OCI-LY1 (cell line): Measurements from ENCODE around the gene WWOX.

Source experiments
- H2AFZ ChIP-seq: fragments of 200-600 bp; sonication (generic), shearing (Covaris generic); 2 replicates; pipeline ENCODE4 v1.6.0; 2014; ENCODE audit warnings: antibody characterized with exemption, mild to moderate bottlenecking, low read length
- H3F3A ChIP-seq: fragments of 200-600 bp; sonication (generic), shearing (Covaris generic); 2 replicates; pipeline ENCODE4 v1.6.0; 2014; ENCODE audit warnings: mild to moderate bottlenecking, antibody characterized with exemption, low read length, moderate library complexity; ENCODE audit not compliant: insufficient read depth
- H3K27ac ChIP-seq: fragments of 200-600 bp; sonication (generic); 2 replicates; pipeline ENCODE4 v1.5.1; 2014; ENCODE audit warnings: low read length, mixed run types, mild to moderate bottlenecking, low read depth; ENCODE audit not compliant: poor library complexity, severe bottlenecking
- H3K27me3 ChIP-seq: fragments of 200-600 bp; sonication (generic); 2 replicates; pipeline ENCODE4 v1.6.0; 2014; ENCODE audit warnings: antibody characterized with exemption, mild to moderate bottlenecking, low read length, moderate library complexity; ENCODE audit not compliant: insufficient read depth
- H3K36me3 ChIP-seq: fragments of 200-600 bp; sonication (generic); 2 replicates; pipeline ENCODE4 v1.6.1; 2014; ENCODE audit warnings: mild to moderate bottlenecking, antibody characterized with exemption, low read length, moderate library complexity, mixed read lengths; ENCODE audit not compliant: insufficient read depth
- H3K4me1 ChIP-seq: fragments of 200-600 bp; sonication (generic); 2 replicates; pipeline ENCODE4 v1.5.1; 2014; ENCODE audit warnings: mild to moderate bottlenecking, low read length, moderate library complexity; ENCODE audit not compliant: insufficient read depth, severe bottlenecking
- H3K4me2 ChIP-seq: fragments of 200-600 bp; sonication (generic), shearing (Covaris generic); 2 replicates; pipeline ENCODE4 v1.6.1; 2014; ENCODE audit warnings: low read length
- H3K4me3 ChIP-seq: fragments of 200-600 bp; sonication (generic); 2 replicates; pipeline ENCODE4 v1.5.1; 2014; ENCODE audit warnings: low read length, low read depth, mild to moderate bottlenecking, mixed read lengths; ENCODE audit not compliant: poor library complexity, severe bottlenecking
- H3K79me2 ChIP-seq: fragments of 200-600 bp; shearing (Covaris generic); 2 replicates; pipeline ENCODE4 v1.6.1; 2016; ENCODE audit warnings: mixed run types, low read length, mixed read lengths; ENCODE audit not compliant: insufficient read depth
- H3K9ac ChIP-seq: fragments of 200-600 bp; sonication (generic), shearing (Covaris generic); 2 replicates; pipeline ENCODE4 v1.6.1; 2014; ENCODE audit warnings: mild to moderate bottlenecking, low read length, mixed read lengths
- H3K9me2 ChIP-seq: fragments of 200-600 bp; sonication (generic), shearing (Covaris generic); 2 replicates; pipeline ENCODE4 v1.6.1; 2014; ENCODE audit warnings: low read depth, mild to moderate bottlenecking, low read length, mixed read lengths
- H3K9me3 ChIP-seq: fragments of 200-600 bp; shearing (Covaris generic); 2 replicates; pipeline ENCODE4 v1.6.1; 2014; ENCODE audit warnings: low read length, mixed read lengths
- H4K20me1 ChIP-seq: fragments of 200-600 bp; sonication (generic), shearing (Covaris generic); 2 replicates; pipeline ENCODE4 v1.6.0; 2016; ENCODE audit warnings: mild to moderate bottlenecking, low read length; ENCODE audit not compliant: insufficient read depth
- EZH2 ChIP-seq: fragments of 200-600 bp; sonication (generic), shearing (Covaris generic); IDR thresholded peaks from 2 replicates; pipeline ENCODE4 v1.8.0; 2017; ENCODE audit warnings: borderline replicate concordance, mixed run types, mild to moderate bottlenecking, antibody characterized with exemption, low read length, moderate library complexity, mixed read lengths
- TF ChIP-seq, protein P1 (sequence below): fragments of 200-600 bp; sonication (generic), shearing (Covaris generic); IDR thresholded peaks from 2 replicates; pipeline ENCODE4 v1.5.1; 2017; ENCODE audit warnings: mild to moderate bottlenecking, antibody characterized with exemption, low read length, moderate library complexity, mixed read lengths

Gene WWOX

DNA sequence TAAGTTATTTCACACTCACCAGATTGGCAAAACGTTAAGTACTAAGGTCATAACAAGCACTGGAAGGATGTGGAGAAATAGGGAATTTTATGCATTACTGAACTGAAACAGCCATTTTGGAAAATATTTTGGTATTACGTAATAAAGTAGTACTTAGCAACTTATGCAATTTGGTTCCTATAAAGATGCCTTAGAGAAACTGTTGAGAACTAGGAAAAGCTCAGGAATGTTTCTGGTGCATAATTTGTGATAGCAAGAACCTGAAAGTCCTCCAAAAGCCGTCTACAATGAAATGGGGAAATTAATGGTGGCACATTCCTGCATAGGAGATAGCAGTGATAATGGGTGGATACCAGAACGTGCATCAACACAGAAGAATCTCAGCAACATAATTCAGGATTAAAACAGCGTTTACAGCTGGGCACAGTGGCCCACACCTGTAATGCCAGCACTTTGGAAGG is 472.5 kb downstream of the WWOX start:
- Histone ChIP-seq H2AFZ (no peak overlapping the region), H3K27me3 (no peaks in the 10 kb centered on the region), H3K9me3 (no peaks in the 10 kb centered on the region), H3K4me3 (no peak overlapping the region), H3F3A (no peaks in the 10 kb centered on the region), H4K20me1 (no peaks in the 10 kb centered on the region), H3K9ac (no peak overlapping the region), H3K36me3 (no peaks in the 10 kb centered on the region), H3K4me2 (no peak overlapping the region), H3K9me2 (no peaks in the 10 kb centered on the region), H3K79me2 (no peaks in the 10 kb centered on the region), H3K27ac (no peak overlapping the region), H3K4me1 (no peaks in the 10 kb centered on the region)
- no peak for TF ChIP-seq EZH2
- TF ChIP-seq, protein P1, sequence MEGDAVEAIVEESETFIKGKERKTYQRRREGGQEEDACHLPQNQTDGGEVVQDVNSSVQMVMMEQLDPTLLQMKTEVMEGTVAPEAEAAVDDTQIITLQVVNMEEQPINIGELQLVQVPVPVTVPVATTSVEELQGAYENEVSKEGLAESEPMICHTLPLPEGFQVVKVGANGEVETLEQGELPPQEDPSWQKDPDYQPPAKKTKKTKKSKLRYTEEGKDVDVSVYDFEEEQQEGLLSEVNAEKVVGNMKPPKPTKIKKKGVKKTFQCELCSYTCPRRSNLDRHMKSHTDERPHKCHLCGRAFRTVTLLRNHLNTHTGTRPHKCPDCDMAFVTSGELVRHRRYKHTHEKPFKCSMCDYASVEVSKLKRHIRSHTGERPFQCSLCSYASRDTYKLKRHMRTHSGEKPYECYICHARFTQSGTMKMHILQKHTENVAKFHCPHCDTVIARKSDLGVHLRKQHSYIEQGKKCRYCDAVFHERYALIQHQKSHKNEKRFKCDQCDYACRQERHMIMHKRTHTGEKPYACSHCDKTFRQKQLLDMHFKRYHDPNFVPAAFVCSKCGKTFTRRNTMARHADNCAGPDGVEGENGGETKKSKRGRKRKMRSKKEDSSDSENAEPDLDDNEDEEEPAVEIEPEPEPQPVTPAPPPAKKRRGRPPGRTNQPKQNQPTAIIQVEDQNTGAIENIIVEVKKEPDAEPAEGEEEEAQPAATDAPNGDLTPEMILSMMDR: no peak

- no peak overlapping the region for H3K9ac ChIP-seq
- no peak overlapping the region for H3K4me2 ChIP-seq
- H3F3A ChIP-seq: no peaks in the 10 kb centered on the region
- H4K20me1 ChIP-seq: no peaks in the 10 kb centered on the region
- no peak overlapping the region for H2AFZ ChIP-seq
- no peaks in the 10 kb centered on the region for H3K79me2 ChIP-seq
- no peak overlapping the region for H3K4me3 ChIP-seq
- no peaks in the 10 kb centered on the region for H3K36me3 ChIP-seq
- H3K4me1 ChIP-seq: no peaks in the 10 kb centered on the region
- no peak for TF ChIP-seq EZH2
- TF ChIP-seq, protein P1: no peak
- H3K9me2 ChIP-seq: no peaks in the 10 kb centered on the region
- H3K27ac ChIP-seq: no peak overlapping the region
- no peaks in the 10 kb centered on the region for H3K9me3 ChIP-seq
- no peaks in the 10 kb centered on the region for H3K27me3 ChIP-seq
Measured at GRCh38 chr16:78574571-78574970, 475.1 kb downstream of the WWOX start.

DNA sequence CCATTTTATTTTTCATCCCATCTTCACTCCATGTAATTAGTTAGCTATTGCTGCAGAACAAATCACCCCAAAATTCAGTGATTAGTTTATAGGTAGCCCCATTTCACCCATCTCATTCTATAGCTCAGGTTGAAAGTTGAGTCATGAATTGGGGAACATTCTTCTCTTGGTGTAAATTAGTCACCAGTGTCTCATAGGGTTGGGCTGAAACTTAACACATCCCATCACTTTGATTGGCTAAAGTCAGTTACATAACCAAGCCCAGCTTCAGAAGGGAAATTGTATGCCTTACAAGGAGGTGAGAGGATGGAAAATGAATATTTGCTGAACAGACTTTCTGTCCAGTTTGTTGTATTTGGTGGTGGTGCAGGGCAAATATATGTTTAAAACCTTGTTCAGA is 477.5 kb downstream of the WWOX start:
- no peak for TF ChIP-seq EZH2
- TF ChIP-seq, protein P1: no peak
- Histone ChIP-seq H3K4me1 (no peaks in the 10 kb centered on the region), H3K9me2 (no peaks in the 10 kb centered on the region), H3K9ac (no peak overlapping the region), H3K4me2 (no peak overlapping the region), H2AFZ (no peak overlapping the region), H4K20me1 (no peaks in the 10 kb centered on the region), H3K4me3 (no peak overlapping the region), H3K9me3 (no peaks in the 10 kb centered on the region), H3K36me3 (no peaks in the 10 kb centered on the region), H3K27ac (no peak overlapping the region), H3K79me2 (no peaks in the 10 kb centered on the region), H3F3A (no peaks in the 10 kb centered on the region), H3K27me3 (no peaks in the 10 kb centered on the region)
